IMR-90 (cell line): ENCODE results near the gene UBAC1. TPM values are rescaled to one million over a fixed set of nuclear protein-coding genes. Genes with fewer than 3 reads are reported as not detected.

ENCODE experiments used
- ATAC-seq: fragments of 200-7000 bp; cut with Tn5 transposase; 2 replicates; pipeline ENCODE4 v1.9.1; 2020; ENCODE audit warnings: low read depth, mild to moderate bottlenecking, moderate library complexity
- BruUV-seq: library from RNA; stranded (reverse); fragments of 400-500 nt; replicated peaks from 2 replicates; lab custom pipeline; 2021; lab: Mats Ljungman, UMichigan
- CTCF ChIA-PET: fragments of 300-600 bp; formaldehyde crosslinking; extraction: SDS; loops from one replicate; lab custom pipeline; 2021; ENCODE audit warnings: antibody characterized with exemption; lab: Yijun Ruan, JAX
- POLR2A ChIA-PET: fragments of 300-600 bp; sonication (Branson Sonifier 250); formaldehyde crosslinking; loops from one replicate; lab custom pipeline; 2022; ENCODE audit warnings: antibody characterized with exemption; ENCODE audit not compliant: unreplicated experiment; lab: Charles Lee
- DNase-seq: peaks from one replicate; pipeline ENCODE4 v3.0.0; 2013
- H2AFZ ChIP-seq: replicated peaks from 2 replicates; pipeline ENCODE3; 2013; ENCODE audit warnings: low read length, mild to moderate bottlenecking; ENCODE audit not compliant: poor library complexity
- H2AK5ac ChIP-seq: 2 replicates; pipeline ENCODE4 v1.6.1; 2013; ENCODE audit warnings: low read depth, low read length, inconsistent platforms
- H2AK9ac ChIP-seq: replicated peaks from 2 replicates; pipeline ENCODE3; 2013; ENCODE audit warnings: mild to moderate bottlenecking, low read depth, low read length, moderate library complexity; ENCODE audit not compliant: poor library complexity
- H2BK120ac ChIP-seq: 2 replicates; pipeline ENCODE4 v1.6.1; 2013; ENCODE audit warnings: low read depth, low read length, inconsistent platforms
- H2BK15ac ChIP-seq: 3 replicates; pipeline ENCODE4 v1.6.1; 2013; ENCODE audit warnings: low read depth, low read length, inconsistent platforms
- H2BK20ac ChIP-seq: 2 replicates; pipeline ENCODE4 v1.6.1; 2013; ENCODE audit warnings: low read depth, mild to moderate bottlenecking, inconsistent platforms, low read length, moderate library complexity
- H2BK5ac ChIP-seq: 2 replicates; pipeline ENCODE4 v1.6.1; 2013; ENCODE audit warnings: mild to moderate bottlenecking, low read depth, low read length, inconsistent platforms; ENCODE audit not compliant: poor library complexity, severe bottlenecking
- H3K14ac ChIP-seq: replicated peaks from 2 replicates; pipeline ENCODE4 v1.6.1; 2013; ENCODE audit warnings: low read depth, low read length, inconsistent platforms
- H3K18ac ChIP-seq: 2 replicates; pipeline ENCODE4 v1.6.1; 2013; ENCODE audit warnings: low read depth, low read length, control low read depth
- H3K23ac ChIP-seq: 2 replicates; pipeline ENCODE4 v1.6.1; 2013; ENCODE audit warnings: low read depth, low read length, inconsistent platforms
- H3K27ac ChIP-seq: 2 replicates; pipeline ENCODE4 v1.5.1; 2013; ENCODE audit warnings: mild to moderate bottlenecking, control low read depth, low read length; ENCODE audit not compliant: insufficient read depth
- H3K27me3 ChIP-seq: 2 replicates; pipeline ENCODE4 v1.6.1; 2013; ENCODE audit warnings: low read length; ENCODE audit not compliant: control insufficient read depth, insufficient read depth
- H3K36me3 ChIP-seq: 2 replicates; pipeline ENCODE4 v1.6.1; 2013; ENCODE audit warnings: low read length, mixed read lengths; ENCODE audit not compliant: control insufficient read depth, insufficient read depth
- H3K4ac ChIP-seq: 2 replicates; pipeline ENCODE4 v1.6.1; 2013; ENCODE audit warnings: low read depth, low read length, inconsistent platforms
- H3K4me1 ChIP-seq: 2 replicates; pipeline ENCODE4 v1.6.1; 2013; ENCODE audit warnings: low read length, mixed read lengths; ENCODE audit not compliant: control insufficient read depth, insufficient read depth
- H3K4me2 ChIP-seq: 2 replicates; pipeline ENCODE4 v1.6.1; 2013; ENCODE audit warnings: low read depth, mild to moderate bottlenecking, control low read depth, low read length, moderate library complexity
- H3K4me3 ChIP-seq: 2 replicates; pipeline ENCODE4 v1.5.1; 2013; ENCODE audit warnings: low read depth, mild to moderate bottlenecking, control low read depth, low read length, moderate library complexity; ENCODE audit not compliant: insufficient read depth
- H3K56ac ChIP-seq: 2 replicates; pipeline ENCODE4 v1.6.1; 2013; ENCODE audit warnings: low read length, inconsistent platforms; ENCODE audit not compliant: insufficient read depth; ENCODE audit errors: extremely low read depth
- H3K79me1 ChIP-seq, 2 experiments: 2 replicates each; pipeline ENCODE4 v1.6.1; 2013; ENCODE audit warnings: low read length in 2 of 2, inconsistent platforms in 1 of 2, low read depth in 1 of 2
- H3K9ac ChIP-seq: 2 replicates; pipeline ENCODE4 v1.6.1; 2013; ENCODE audit warnings: low read depth, low read length, control low read depth
- H3K9me1 ChIP-seq: 2 replicates; pipeline ENCODE4 v1.6.1; 2013; ENCODE audit warnings: low read length, inconsistent platforms; ENCODE audit not compliant: insufficient read depth
- H3K9me3 ChIP-seq: 2 replicates; pipeline ENCODE4 v1.6.1; 2013; ENCODE audit warnings: low read length; ENCODE audit not compliant: control insufficient read depth, insufficient read depth
- H4K20me1 ChIP-seq: 2 replicates; pipeline ENCODE4 v1.6.1; 2013; ENCODE audit warnings: low read length, inconsistent platforms; ENCODE audit not compliant: insufficient read depth
- H4K5ac ChIP-seq: 2 replicates; pipeline ENCODE4 v1.6.1; 2013; ENCODE audit warnings: mild to moderate bottlenecking, low read depth, low read length, control low read depth
- H4K8ac ChIP-seq, 2 experiments: 2 replicates each; pipeline ENCODE4 v1.6.1; 2013; ENCODE audit warnings: low read depth in 2 of 2, low read length in 2 of 2, control low read depth in 1 of 2, inconsistent platforms in 1 of 2
- H4K91ac ChIP-seq: 2 replicates; pipeline ENCODE4 v1.6.1; 2013; ENCODE audit warnings: low read depth, low read length, inconsistent platforms; ENCODE audit not compliant: insufficient read depth
- CTCF ChIP-seq: conservative IDR thresholded peaks from 2 replicates; pipeline ENCODE4 v1.5.1; 2012; ENCODE audit warnings: mild to moderate bottlenecking, low read depth, low read length, improper control_type of control experiment
- MXI1 ChIP-seq: IDR thresholded peaks from 2 replicates; pipeline ENCODE4 v1.6.1; 2012; ENCODE audit warnings: low read depth, mild to moderate bottlenecking, low read length, moderate library complexity, borderline replicate concordance
- POLR2A ChIP-seq: IDR thresholded peaks from 2 replicates; pipeline ENCODE4 v1.6.1; 2012; ENCODE audit warnings: mild to moderate bottlenecking, low read depth, low read length
- RCOR1 ChIP-seq: IDR thresholded peaks from 2 replicates; pipeline ENCODE4 v1.6.1; 2012; ENCODE audit warnings: mild to moderate bottlenecking, low read length, improper control_type of control experiment; ENCODE audit not compliant: insufficient replicate concordance
- SMC3 ChIP-seq: fragments of 150-350 bp; IDR thresholded peaks from 2 replicates; pipeline ENCODE4 v1.6.1; 2016; ENCODE audit warnings: low read depth, mild to moderate bottlenecking, antibody characterized with exemption, low read length, moderate library complexity
- WGBS, 2 experiments: methylation state at CpG; one replicate each; pipeline versions ENCODE4 v1.1.5 to v1.1.7; 2013; ENCODE audit warnings: missing lambda C conversion rate in 2 of 2; ENCODE audit not compliant: insufficient read length in 1 of 2; ENCODE audit errors: extremely low coverage in 2 of 2; 5-methylcytosine and 5-hydroxymethylcytosine counted together
- dilution Hi-C: fragments of 300-500 bp; cut with HindIII; formaldehyde crosslinking; loops from one replicate; pipeline ENCODE4 v1.14.3; 2018; ENCODE audit warnings: low sequenced_read_pairs; ENCODE audit not compliant: unreplicated experiment
- in situ Hi-C: fragments of 300-500 bp; cut with MboI; formaldehyde crosslinking; loops from 3 replicates; pipeline ENCODE4 v1.14.3; 2019; ENCODE audit warnings: low sequenced_read_pairs, inconsistent platforms, mixed read lengths
- intact Hi-C: fragments of 100-400 bp; cut with micrococcal nuclease; formaldehyde crosslinking; loops from 2 replicates; pipeline ENCODE4 v1.10.0; 2022
- polyA plus RNA-seq, 3 experiments: library from polyadenylated mRNA; depleted of rRNA; stranded (reverse); fragments of >200 nt; gene quantifications; 2 replicates each; pipeline ENCODE4 v1.2.3, GENCODE V29; 2012; ENCODE audit warnings: low replicate concordance in 1 of 3
- total RNA-seq: library from RNA; depleted of rRNA; stranded (reverse); fragments of >200 nt; gene quantifications from 2 replicates; pipeline ENCODE4 v1.2.3, GENCODE V29; 2012
- TF ChIP-seq, protein P1 (sequence below): fragments of 150-350 bp; IDR thresholded peaks from 2 replicates; pipeline ENCODE4 v1.6.1; 2016; ENCODE audit warnings: low read depth, mild to moderate bottlenecking, low read length, moderate library complexity, borderline replicate concordance

UBAC1 gene
- total and polyA plus RNA-seq, 2 of the 4 experiments (the other 2 are of a cell fraction), result 25.3 to 33.9 TPM

- ChIA-PET CTCF (no interaction called here), POLR2A (no interaction called here)
- H3K56ac ChIP-seq, result no peak overlapping the region
- peaks cover 8% of the 10 kb centered on the region for H4K20me1 ChIP-seq
- no peaks in the 10 kb centered on the region for H3K27me3 ChIP-seq
- no peak for TF ChIP-seq CTCF
- no peak for TF ChIP-seq SMC3
- no peak for TF ChIP-seq RCOR1
- TF ChIP-seq POLR2A, result no peak
- TF ChIP-seq, protein P1, sequence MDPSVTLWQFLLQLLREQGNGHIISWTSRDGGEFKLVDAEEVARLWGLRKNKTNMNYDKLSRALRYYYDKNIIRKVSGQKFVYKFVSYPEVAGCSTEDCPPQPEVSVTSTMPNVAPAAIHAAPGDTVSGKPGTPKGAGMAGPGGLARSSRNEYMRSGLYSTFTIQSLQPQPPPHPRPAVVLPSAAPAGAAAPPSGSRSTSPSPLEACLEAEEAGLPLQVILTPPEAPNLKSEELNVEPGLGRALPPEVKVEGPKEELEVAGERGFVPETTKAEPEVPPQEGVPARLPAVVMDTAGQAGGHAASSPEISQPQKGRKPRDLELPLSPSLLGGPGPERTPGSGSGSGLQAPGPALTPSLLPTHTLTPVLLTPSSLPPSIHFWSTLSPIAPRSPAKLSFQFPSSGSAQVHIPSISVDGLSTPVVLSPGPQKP, result no peak
- TF ChIP-seq MXI1, result peak; percentile 65
- H4K8ac ChIP-seq, result no peak overlapping the region
- no peak overlapping the region for H4K5ac ChIP-seq
- peaks cover 8% of the 10 kb centered on the region; the same call in 1 of the 2 replicates for H3K9me1 ChIP-seq
- no peak overlapping the region for H2AK5ac ChIP-seq
- no TSS peak for BruUV-seq
- H2AFZ ChIP-seq, result no peak overlapping the region
- no peak overlapping the region for H3K18ac ChIP-seq
- in situ Hi-C loops (loop anchor here (25.0 kb wide), 1 partner anchor 314 kb away; a partner anchor contains a TSS), intact Hi-C loops (no loop called here), dilution Hi-C loops (no loop called here)
- H4K91ac ChIP-seq, result no peak overlapping the region
- no peak overlapping the region for H2BK5ac ChIP-seq
- H2BK120ac ChIP-seq, result no peak overlapping the region
- no peak overlapping the region for H3K23ac ChIP-seq
- H2BK15ac ChIP-seq, result no peak overlapping the region
- peaks cover 0 to 8% of the 10 kb centered on the region in 2 experiments; a peak in 1 of 4 replicates for H3K79me1 ChIP-seq
- H3K14ac ChIP-seq, result no peak overlapping the region
- DNase-seq (peak; percentile 61), ATAC-seq (peak; percentile 58)
- H2AK9ac ChIP-seq, result peak overlapping the region; percentile 58
- 80% methylated on average over 12 of the region's 27 CpGs; no CpG with 5 or more reads in 1 of the 2 experiments for WGBS, 2 experiments
- no peak overlapping the region for H3K27ac ChIP-seq
- no peak overlapping the region for H3K4me2 ChIP-seq
- H3K9me3 ChIP-seq, result no peaks in the 10 kb centered on the region
- peaks cover 16% of the 10 kb centered on the region for H3K36me3 ChIP-seq
- no peak overlapping the region for H2BK20ac ChIP-seq
- no peak overlapping the region for H3K9ac ChIP-seq
- H3K4me1 ChIP-seq, result no peaks in the 10 kb centered on the region
- no peak overlapping the region for H3K4ac ChIP-seq
- H3K4me3 ChIP-seq, result no peak overlapping the region
Observed at GRCh38 chr9:135926402-135927194, 34.6 kb downstream of the UBAC1 start.
